Kidney (tissue), 14 donors: ENCODE measurements around the gene MED25. TPM values are rescaled to one million over a fixed set of nuclear protein-coding genes. Genes with fewer than 3 reads are reported as not detected.

ENCODE experiments used
- DNase-seq, 5 donors: peaks; one replicate each; pipeline ENCODE4 v3.0.0-alpha.2; 2013 to 2020
- FAIRE-seq: peaks from 2 replicates; lab custom pipeline; 2012; peaks lifted over from hg19 to GRCh38; lab: Jason Lieb, UNC
- H3K27ac ChIP-seq, 2 donors: one replicate each; pipeline ENCODE4 v1.7.0; 2013; ENCODE audit warnings: low read depth in 2 of 2, low read length in 2 of 2, inconsistent platforms in 1 of 2
- H3K27me3 ChIP-seq: one replicate; pipeline ENCODE4 v1.7.1; 2013; ENCODE audit warnings: low read length, inconsistent platforms; ENCODE audit not compliant: control insufficient read depth, insufficient read depth
- H3K36me3 ChIP-seq, 3 donors: one replicate each; pipeline versions ENCODE4 v1.7.0 to v1.7.1; 2013; ENCODE audit warnings: low read length in 3 of 3, control low read depth in 1 of 3, inconsistent platforms in 1 of 3; ENCODE audit not compliant: insufficient read depth in 3 of 3, control insufficient read depth in 2 of 3
- H3K4me1 ChIP-seq, 3 donors: one replicate each; pipeline versions ENCODE4 v1.7.0 to v1.7.1; 2013; ENCODE audit warnings: low read length in 3 of 3, inconsistent platforms in 1 of 3, low read depth in 1 of 3; ENCODE audit not compliant: control insufficient read depth in 2 of 3, insufficient read depth in 2 of 3
- H3K4me3 ChIP-seq, 3 donors: one replicate each; pipeline versions ENCODE4 v1.7.0 to v1.8.1; 2013; ENCODE audit warnings: low read length in 3 of 3, control low read depth in 1 of 3, inconsistent platforms in 1 of 3
- H3K9ac ChIP-seq, 3 donors: one replicate each; pipeline versions ENCODE4 v1.7.0 to v1.7.1; 2013; ENCODE audit warnings: low read length in 3 of 3, control low read depth in 1 of 3, inconsistent platforms in 1 of 3
- H3K9me3 ChIP-seq, 3 donors: one replicate each; pipeline versions ENCODE4 v1.7.0 to v1.7.1; 2013; ENCODE audit warnings: low read length in 3 of 3, control low read depth in 1 of 3, inconsistent platforms in 1 of 3; ENCODE audit not compliant: control insufficient read depth in 2 of 3, insufficient read depth in 1 of 3
- intact Hi-C: fragments of 100-400 bp; cut with DNase I; formaldehyde crosslinking; loops from one replicate; pipeline ENCODE4 v1.11.1; 2022
- polyA plus RNA-seq: library from polyadenylated mRNA; stranded (reverse); fragments of 350-450 nt; fragmentation: Illumina TruSeq; extraction: RNeasy Lipid Tissue Mini Kit (QIAGEN cat#74804); gene quantifications from one replicate; pipeline ENCODE4 v1.2.3, GENCODE V29; 2014; ENCODE audit warnings: low read depth, low replicate concordance; ENCODE audit not compliant: insufficient read depth
- total RNA-seq: library from RNA; stranded (reverse); fragmentation: NEBNext Ultra II Directional; extraction: Animal tissue kit (Norgen Biotek cat#: 25700); gene quantifications from one replicate; pipeline ENCODE4 v1.2.1, GENCODE V29; 2021
- TF ChIP-seq, protein P1 (sequence below): IDR thresholded peaks from 3 replicates; pipeline ENCODE4 v1.5.1; 2012; ENCODE audit warnings: mild to moderate bottlenecking, moderate library complexity, borderline replicate concordance; ENCODE audit not compliant: insufficient read depth; ENCODE audit errors: extremely low read depth
- donor health status: control.
- donor health status: control.
- donor health status: control.
- donor health status: control.
- donor health status: control.
- donor health status: DM: yes; HTN: yes; CAD: no.
- donor health status: Normal renal cell carcinoma (clear cell type).

Gene MED25
- total and polyA plus RNA-seq, 2 donors from 2014 or later: 37.3 to 53.2 TPM

DNA sequence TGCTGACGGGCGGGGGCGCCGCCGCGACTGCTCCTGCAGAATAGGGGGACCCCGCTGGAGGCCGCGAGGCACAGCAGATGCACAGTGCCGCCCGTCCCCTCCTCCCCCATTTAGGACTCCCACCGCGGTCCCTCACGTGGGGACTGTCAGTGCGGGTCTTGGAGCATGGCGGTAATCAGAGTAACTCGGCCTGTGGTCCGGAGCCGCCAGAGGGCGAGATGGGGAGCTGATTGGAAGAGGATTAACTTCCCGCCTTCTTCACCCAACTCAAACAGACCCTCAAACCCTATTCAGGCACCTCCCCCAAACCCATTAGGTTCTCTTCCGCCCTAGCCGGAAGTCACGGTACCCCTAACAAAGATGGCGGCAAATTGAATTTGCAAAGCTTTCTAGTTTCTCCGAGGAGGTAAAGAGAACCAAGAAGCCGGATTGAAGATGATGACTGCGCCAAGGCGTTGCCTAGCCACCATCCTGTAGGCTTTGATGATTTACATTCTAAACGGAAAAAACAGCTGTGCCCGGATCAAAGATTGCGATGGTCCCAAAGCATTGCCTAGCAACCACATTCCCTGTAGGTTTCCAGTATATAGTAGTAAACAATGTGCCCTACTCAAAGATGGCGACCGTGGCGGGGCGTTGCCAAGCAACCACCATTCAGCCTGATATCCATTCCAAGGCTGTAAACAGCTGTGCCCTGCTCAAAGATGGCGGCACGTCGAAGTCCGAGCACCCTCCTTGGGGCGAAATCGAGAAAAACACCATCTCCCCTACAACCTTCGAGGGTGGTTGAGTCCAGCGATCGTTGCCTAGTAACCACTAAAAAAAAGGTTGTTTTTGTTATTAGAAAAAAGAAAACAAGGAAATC, 4.9 kb upstream of the MED25 start, which contains the start of gene FUZ:
Gene FUZ, minus strand, starts transcription at position 296 of the 865 bp plus-strand sequence. Its CDS starts 186 bp downstream, at position 110.
- H3K27me3 ChIP-seq: no peaks in the 10 kb centered on the region
- peak; percentile 99 for DNase-seq
- H3K36me3 ChIP-seq: no peaks in the 10 kb centered on the region
- H3K9me3 ChIP-seq: no peaks in the 10 kb centered on the region
- TF ChIP-seq, protein P1, sequence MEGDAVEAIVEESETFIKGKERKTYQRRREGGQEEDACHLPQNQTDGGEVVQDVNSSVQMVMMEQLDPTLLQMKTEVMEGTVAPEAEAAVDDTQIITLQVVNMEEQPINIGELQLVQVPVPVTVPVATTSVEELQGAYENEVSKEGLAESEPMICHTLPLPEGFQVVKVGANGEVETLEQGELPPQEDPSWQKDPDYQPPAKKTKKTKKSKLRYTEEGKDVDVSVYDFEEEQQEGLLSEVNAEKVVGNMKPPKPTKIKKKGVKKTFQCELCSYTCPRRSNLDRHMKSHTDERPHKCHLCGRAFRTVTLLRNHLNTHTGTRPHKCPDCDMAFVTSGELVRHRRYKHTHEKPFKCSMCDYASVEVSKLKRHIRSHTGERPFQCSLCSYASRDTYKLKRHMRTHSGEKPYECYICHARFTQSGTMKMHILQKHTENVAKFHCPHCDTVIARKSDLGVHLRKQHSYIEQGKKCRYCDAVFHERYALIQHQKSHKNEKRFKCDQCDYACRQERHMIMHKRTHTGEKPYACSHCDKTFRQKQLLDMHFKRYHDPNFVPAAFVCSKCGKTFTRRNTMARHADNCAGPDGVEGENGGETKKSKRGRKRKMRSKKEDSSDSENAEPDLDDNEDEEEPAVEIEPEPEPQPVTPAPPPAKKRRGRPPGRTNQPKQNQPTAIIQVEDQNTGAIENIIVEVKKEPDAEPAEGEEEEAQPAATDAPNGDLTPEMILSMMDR: peak; percentile 23
- peak within 1 kb of the TSS; percentile 66 to 99 (median 86) for H3K9ac ChIP-seq
- intact Hi-C loops: no loop called here
- H3K4me1 ChIP-seq: peaks cover 7 to 15% (median 8%) of the 10 kb centered on the region in 3 donors
- H3K27ac ChIP-seq: peak within 1 kb of the TSS; percentile 89 to 94
- H3K4me3 ChIP-seq: peak within 1 kb of the TSS; percentile 84 to 100 (median 97)
- peak; percentile 97 for FAIRE-seq

DNA sequence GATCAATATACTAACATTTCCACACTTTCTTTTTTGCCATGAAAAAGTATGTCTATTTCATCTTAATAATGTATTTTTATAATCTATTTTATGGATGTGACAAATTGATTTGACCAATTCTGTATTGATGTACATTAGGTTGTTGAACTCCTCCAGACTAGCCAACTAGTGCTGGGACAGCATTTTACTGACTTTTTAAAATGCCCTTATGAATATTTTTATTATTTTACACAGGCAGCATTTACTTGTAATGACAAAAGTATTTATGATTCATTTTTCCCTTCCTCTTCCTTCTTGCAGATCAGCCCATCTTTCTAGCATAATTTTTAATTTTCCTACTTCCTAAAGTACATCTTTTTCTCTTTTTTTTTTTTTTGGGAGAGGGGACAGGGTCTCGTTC, 4.1 kb upstream of the MED25 start:
- TF ChIP-seq, protein P1: no peak
- no peak for FAIRE-seq
- Histone ChIP-seq H3K27me3 (no peaks in the 10 kb centered on the region), H3K9ac (peak overlapping the region in 1 of 3 donors; percentile 99), H3K27ac (peak overlapping the region in 1 of 2 donors; percentile 14), H3K36me3 (no peaks in the 10 kb centered on the region), H3K4me3 (peak overlapping the region; percentile 84 to 100 (median 97)), H3K9me3 (no peaks in the 10 kb centered on the region), H3K4me1 (peaks cover 7 to 19% (median 8%) of the 10 kb centered on the region in 3 donors)
- DNase-seq: no peak
- intact Hi-C loops: no loop called here

DNA sequence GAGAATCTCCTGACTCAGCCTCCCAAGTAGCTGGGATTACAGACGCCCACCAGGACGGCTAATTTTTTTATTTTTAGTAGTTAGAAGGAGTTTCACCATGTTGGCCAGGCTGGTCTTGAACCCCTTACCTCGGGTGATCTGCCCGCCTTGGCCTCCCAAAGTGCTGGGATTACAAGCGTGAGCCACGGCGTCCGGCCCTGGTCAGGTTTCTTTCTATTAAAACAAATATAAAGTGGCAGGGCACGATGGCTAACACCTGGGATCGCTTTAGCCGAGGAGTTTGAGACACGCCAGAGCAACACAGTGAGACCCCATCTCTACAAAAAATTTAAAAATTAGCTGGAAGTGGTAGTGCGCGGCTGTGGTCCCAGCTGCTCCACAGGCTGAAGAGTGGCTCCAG, 1.5 kb upstream of the MED25 start:
- TF ChIP-seq, protein P1: no peak
- intact Hi-C loops: no loop called here
- no peak for FAIRE-seq
- Histone ChIP-seq H3K9me3 (no peaks in the 10 kb centered on the region), H3K27me3 (no peaks in the 10 kb centered on the region), H3K27ac (peak overlapping the region; percentile 99), H3K36me3 (no peaks in the 10 kb centered on the region), H3K4me1 (peaks cover 0 to 13% (median 3%) of the 10 kb centered on the region in 3 donors), H3K4me3 (no peak overlapping the region), H3K9ac (no peak overlapping the region)
- peak in 3 of 5 donors; percentile 29 to 64 (median 49) for DNase-seq
